AG20443 (cell line): ENCODE data around the gene OLFML3.

Experiments
- DNase-seq: peaks from one replicate; pipeline ENCODE4 v3.0.0; 2012; ENCODE audit warnings: low spot score, mixed read lengths

Gene OLFML3

DNA sequence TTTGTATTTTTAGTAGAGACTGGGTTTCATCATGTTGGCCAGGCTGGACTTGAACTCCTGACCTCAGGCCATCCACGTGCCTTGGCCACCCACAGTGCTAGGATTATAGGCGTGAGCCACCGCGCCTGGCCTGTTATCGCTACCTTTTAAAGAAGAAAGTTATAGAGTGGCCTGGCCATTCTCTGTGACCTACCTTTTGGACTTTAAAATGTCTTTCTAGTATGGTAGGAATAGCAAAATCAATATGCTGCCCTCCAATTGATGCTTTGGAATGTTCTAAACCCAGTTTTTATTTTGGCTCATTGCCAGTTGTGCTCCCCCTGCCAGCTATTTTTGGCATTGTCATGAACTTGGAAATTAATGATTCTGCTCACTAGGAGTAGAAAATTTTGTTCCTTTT lies 30.3 kb upstream of the OLFML3 start:
- DNase-seq: peak; percentile 25

DNA sequence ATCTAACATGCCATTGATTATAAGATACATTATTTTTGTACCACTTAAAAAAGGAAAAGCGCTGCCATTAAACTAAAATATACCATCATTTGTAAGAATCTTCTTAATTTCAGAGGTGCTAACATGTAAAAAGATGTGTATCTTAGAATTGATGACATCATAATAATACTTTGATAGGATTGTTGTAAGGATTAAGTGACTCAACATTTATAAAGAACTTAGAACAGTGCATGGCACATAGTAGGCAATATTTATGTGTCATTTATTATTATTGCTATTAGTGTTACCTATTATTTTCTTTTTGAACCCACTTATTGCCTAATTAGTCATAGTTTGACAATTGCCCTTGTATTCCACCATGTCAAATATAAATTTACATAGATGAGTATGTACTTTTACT lies 28.4 kb upstream of the OLFML3 start:
- no peak for DNase-seq

DNA sequence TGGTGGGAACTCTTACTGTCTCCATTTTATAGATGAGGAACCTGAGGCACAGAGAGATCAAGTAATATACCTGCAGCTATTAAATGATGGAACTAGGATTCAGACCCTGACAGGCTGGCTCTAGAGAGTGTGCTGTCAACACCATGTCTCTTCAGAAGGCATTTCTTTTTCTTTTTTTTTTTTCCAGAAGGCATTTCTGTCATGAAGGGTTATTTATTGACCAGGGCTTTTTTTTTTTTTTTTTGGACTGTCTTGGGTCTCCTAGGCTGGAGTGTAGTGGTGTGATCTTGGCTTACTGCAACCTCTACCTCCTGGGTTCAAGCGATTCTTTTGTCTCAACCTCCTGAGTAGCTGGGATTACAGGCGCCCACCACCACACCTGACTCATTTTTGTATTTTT lies 27.6 kb upstream of the OLFML3 start:
- no peak for DNase-seq

DNA sequence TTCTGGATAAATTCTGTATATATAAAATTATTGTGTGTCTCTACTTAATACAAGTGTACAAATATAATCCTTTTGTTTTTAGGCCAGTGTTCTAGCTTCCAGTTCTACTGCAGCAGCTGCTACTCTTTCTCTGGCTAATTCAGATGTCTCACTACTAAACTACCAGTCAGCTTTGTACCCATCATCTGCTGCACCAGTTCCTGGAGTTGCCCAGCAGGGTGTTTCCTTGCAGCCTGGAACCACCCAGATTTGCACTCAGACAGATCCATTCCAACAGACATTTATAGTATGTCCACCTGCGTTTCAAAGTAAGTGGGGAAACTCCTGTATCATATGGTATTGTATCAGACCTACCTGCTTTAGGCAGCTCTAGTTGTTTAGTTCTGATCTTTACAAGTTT lies 21.3 kb upstream of the OLFML3 start:
- DNase-seq: no peak

DNA sequence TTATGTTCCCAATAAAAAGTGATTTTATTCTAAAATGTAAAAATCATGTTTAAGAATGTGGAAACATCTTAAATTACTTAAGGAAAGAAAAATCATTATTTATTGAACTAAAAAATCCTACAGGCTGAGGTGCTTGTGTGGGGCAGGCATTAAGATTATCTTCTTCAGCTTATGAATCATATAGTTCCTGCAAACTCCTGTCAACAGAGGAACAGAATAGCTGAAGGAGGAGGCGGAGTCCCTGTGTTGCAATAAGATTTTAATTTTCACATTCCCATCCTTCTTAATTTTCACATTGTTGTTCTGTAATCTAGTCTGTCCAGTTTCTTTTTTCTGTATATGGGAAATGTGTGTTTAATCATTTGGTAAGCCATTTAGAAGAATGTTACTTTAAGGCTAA lies 20.6 kb upstream of the OLFML3 start:
- no peak for DNase-seq

DNA sequence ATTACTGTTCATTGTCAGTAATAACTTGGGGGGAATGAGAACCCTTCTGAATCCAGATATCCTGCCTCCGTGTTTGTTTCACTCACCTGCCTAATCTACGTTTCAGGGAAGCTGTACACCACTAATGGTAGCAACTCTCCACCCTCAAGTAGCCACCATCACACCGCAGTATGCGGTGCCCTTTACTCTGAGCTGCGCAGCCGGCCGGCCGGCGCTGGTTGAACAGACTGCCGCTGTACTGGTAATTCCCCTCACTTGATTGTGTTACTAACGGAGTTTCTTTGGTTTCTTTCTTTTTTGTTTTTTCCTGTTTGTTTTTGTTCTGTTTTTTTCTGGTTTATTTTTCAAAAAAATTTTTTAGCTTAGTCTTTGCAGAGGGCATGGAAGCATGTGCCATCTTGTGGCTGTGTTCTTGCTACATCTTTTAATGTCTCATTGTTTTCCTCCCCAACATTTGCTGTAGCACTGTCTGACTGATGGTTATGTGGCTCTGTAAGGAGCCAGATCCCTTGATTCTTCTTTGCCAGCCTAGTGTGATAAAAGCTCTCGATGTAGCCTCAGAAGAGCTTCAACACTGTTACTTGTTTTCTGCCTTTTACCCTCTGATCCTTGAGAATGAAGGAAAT lies 15.9 kb upstream of the OLFML3 start:
- no peak for DNase-seq

DNA sequence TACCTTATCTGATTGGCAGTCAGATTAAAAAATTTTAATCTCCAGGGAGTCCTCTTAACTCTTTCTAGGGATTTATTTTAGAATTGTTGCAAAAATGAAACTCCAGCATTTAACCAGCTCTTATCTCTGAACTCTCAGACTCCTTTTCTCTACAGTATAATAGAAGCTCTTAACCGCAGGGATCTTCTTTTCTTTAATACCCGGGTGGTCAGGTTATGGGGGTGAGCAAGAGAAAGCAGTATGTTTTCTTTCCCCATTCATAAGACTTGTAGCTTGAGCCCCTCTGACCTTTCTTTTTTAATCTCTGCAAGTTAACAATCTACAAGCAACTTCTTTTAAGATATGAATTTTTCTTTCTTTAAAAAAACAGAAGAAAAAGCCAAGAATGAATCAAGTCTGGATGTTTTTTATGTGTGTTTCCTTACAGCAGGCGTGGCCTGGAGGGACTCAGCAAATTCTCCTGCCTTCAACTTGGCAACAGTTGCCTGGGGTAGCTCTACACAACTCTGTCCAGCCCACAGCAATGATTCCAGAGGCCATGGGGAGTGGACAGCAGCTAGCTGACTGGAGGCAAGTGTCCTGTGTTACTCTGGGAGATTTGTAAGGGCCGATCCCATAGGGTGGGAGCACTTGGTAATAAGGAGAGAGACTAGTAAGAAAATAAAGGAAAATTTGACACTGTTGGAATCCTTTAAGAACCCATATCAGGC lies 13.4 kb upstream of the OLFML3 start:
- DNase-seq: peak; percentile 55

DNA sequence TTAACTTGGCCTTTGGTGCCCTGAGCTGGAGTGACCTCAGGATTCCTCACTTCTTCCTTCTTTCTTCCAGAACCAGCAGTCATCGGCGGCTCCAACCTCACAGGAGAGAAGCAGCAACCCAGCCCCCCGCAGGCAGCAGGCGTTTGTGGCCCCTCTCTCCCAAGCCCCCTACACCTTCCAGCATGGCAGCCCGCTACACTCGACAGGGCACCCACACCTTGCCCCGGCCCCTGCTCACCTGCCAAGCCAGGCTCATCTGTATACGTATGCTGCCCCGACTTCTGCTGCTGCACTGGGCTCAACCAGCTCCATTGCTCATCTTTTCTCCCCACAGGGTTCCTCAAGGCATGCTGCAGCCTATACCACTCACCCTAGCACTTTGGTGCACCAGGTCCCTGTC lies 6.3 kb upstream of the OLFML3 start:
- no peak for DNase-seq

DNA sequence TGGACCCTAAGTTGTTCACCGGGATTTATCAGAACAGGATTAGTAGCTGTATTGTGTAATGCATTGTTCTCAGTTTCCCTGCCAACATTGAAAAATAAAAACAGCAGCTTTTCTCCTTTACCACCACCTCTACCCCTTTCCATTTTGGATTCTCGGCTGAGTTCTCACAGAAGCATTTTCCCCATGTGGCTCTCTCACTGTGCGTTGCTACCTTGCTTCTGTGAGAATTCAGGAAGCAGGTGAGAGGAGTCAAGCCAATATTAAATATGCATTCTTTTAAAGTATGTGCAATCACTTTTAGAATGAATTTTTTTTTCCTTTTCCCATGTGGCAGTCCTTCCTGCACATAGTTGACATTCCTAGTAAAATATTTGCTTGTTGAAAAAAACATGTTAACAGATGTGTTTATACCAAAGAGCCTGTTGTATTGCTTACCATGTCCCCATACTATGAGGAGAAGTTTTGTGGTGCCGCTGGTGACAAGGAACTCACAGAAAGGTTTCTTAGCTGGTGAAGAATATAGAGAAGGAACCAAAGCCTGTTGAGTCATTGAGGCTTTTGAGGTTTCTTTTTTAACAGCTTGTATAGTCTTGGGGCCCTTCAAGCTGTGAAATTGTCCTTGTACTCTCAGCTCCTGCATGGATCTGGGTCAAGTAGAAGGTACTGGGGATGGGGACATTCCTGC lies 3.9 kb upstream of the OLFML3 start:
- DNase-seq: peak; percentile 33

DNA sequence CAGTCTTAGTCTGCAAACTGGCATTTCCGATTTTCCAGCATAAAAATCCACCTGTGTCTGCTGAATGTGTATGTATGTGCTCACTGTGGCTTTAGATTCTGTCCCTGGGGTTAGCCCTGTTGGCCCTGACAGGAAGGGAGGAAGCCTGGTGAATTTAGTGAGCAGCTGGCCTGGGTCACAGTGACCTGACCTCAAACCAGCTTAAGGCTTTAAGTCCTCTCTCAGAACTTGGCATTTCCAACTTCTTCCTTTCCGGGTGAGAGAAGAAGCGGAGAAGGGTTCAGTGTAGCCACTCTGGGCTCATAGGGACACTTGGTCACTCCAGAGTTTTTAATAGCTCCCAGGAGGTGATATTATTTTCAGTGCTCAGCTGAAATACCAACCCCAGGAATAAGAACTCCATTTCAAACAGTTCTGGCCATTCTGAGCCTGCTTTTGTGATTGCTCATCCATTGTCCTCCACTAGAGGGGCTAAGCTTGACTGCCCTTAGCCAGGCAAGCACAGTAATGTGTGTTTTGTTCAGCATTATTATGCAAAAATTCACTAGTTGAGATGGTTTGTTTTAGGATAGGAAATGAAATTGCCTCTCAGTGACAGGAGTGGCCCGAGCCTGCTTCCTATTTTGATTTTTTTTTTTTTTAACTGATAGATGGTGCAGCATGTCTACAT lies 2.5 kb upstream of the OLFML3 start:
- peak; percentile 60 for DNase-seq

DNA sequence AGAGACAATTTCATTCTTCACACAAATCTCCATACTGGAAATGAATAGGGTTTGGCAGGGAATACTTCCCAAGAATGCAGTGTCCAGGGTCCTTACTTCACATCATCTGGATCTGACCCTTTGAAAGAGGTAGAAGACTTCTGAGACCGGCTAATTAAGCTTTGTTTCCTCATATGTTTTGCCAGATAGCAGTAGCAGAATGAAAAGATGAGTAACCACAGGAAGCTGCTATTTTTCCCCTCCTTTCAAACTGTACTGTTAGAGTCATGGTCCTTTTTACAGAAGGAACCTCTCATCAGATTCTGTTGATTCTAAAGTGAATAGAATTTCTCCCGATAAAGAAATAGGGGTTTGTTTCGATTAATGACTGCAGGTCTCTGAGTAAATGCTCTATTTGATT lies 1.4 kb upstream of the OLFML3 start:
- DNase-seq: no peak

DNA sequence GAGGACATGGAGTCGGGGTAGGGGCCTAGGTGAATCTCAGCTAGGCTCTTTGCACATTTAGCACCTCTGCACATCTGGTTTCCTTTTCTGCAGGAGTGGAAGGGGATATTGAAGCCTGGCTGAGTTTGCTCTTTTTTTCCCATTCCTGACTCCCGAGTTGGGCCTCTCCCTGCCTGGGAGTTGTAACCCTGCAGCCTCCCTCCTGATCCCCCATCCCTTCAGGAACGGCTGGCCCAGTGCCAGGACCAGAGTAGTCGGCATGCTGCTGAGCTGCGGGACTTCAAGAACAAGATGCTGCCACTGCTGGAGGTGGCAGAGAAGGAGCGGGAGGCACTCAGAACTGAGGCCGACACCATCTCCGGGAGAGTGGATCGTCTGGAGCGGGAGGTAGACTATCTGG lies 836 bp downstream of the OLFML3 start:
- peak; percentile 25 for DNase-seq

DNA sequence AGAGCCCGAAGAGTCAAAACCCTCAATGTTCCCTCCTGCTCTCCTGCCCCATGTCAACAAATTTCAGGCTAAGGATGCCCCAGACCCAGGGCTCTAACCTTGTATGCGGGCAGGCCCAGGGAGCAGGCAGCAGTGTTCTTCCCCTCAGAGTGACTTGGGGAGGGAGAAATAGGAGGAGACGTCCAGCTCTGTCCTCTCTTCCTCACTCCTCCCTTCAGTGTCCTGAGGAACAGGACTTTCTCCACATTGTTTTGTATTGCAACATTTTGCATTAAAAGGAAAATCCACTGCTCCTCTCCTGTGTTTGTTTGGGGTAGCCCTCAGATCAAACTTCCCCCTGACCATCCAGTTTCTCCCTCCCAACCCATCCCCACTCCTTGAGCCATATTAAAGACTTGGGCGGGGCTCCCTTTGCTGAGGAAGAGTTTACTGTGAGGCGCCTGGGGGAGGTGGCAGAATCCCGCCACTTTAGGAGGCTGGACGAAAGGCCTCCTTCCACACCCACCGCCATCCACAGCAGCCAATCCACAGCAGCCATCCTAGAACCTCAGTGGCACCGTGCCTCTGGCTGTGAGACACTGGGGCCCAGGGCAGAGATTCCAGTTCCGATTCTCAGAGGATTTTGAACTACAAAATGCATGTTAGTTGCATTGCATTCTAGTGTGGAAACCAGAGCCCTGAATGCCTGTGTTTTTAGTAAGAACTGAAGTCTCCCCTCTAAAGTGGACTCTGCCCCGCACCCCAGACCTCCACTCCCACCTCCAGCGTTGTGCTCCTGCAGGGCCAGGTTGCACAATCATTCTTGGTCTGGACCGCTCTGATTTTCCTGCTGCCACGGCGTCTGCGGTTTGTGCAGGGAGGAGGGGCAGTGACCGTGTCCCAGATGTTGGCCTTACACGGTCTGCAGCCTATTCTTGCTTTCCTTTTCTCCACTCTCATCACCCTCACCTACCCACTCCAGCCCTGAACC lies 3.0 kb downstream of the OLFML3 start:
- peak; percentile 90 for DNase-seq

DNA sequence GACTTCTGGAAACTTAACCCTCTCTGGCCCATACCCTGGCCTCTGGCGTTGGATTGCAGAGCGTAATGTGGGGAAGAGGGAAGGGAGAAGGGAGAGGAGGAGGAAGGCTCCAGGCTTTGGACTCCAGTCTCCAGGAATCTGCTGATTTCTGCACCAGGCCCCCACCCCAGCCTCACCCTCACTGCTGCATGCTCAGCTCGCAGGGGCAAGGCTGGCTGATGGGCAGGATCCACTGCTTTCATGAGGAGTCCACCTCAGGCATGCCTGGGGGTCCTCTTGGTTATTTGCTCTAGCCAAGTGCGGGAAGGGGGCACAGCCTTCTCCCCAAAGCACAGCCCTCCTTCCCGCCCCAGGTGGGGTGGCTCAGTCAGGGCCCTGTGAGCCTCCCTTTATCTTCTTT lies 3.7 kb downstream of the OLFML3 start:
- no peak for DNase-seq

DNA sequence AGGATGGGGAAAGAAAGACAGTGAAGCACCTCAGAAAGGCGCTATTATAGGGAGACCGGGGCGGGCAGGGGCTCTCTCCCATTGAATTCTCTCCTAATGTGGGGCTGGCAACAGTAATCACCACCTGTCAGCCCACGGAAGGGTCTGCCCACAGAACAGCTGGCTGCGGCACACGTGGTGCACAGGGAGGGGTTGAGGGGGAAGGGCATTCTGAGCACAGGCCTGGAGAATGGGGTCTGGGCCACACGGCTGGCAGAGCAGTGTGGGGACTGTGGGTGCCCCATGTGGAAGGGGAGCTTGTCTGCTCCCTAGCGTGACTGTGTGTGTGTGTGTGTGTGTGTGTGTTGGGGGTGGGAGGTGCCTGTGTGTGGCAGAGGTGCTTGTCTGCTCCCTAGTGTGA lies 4.1 kb downstream of the OLFML3 start:
- no peak for DNase-seq

DNA sequence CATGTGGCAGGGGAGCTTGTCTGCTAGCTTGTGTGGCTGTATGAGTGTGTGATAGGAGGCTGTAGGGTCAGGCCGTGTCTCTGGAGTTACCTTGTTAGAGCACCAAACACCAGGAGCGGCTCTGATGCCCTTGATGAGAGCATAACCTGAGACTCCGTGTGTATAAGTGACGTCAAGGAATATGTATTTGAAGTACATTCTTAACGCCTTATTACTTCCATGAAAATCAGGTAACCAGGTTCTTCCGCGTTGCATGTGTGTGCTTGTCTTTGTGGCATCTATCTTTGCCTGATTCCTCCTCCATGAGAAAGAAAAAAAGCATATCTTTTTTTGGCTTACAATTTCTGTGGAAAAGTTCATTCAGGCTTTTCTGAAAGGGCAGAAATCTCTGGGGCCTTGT lies 4.6 kb downstream of the OLFML3 start:
- DNase-seq: no peak

DNA sequence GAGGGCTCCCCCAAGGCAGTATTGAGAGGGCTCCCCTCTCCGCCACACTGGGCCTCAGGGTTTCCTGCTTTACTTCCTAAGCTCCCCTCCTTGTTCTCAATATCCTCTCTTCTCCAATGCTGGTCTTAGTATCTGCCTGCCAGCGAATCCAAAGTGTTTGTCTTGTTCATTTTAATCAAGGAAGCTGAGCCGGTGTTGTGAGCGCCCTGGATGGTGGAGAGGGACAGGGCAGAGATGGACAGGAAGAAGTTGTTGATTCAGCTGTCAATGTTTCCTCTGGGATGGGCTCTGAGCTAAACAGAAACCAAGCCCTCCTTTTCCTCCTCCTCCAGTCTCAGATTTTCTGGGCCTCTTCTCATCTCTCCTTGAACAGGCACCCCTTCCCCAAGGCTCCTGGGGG lies 5.4 kb downstream of the OLFML3 start:
- no peak for DNase-seq

DNA sequence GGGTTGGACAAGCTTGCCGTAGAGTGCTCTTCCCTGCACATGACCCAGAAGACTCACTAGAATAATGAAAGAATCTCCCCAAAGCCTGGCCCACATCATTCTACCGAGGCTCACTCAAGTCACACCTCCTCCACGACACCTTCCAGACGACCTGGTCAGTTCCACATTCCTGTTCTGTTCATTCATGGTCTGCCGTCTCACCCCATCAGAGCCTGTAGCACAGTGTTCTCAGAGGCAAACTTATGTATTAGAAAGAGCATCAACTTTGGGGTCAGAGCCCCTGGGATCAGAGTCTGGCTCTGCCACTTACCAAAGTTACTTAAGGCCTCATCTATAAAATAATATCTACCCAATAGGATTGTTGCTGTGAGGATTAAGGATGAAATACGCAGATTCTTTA lies 7.5 kb downstream of the OLFML3 start:
- no peak for DNase-seq

DNA sequence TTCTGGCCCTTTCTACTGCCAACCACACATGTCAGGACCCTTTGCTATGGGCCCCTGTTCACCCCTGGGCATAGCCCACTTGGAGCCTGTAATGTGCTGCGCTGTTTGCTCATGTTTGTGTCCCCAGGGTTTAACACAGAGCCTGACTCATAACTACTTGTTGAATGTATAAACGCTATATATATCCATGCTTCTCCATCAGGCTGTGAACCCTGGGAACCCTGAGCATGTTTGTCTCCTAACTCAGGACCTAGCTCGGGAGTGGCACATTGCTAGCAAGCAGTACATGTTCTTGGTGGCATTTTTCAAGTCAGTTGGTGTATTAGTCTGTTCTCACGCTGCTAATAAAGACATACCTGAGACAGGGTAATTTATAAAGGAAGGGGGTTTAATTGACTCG lies 8.0 kb downstream of the OLFML3 start:
- no peak for DNase-seq

DNA sequence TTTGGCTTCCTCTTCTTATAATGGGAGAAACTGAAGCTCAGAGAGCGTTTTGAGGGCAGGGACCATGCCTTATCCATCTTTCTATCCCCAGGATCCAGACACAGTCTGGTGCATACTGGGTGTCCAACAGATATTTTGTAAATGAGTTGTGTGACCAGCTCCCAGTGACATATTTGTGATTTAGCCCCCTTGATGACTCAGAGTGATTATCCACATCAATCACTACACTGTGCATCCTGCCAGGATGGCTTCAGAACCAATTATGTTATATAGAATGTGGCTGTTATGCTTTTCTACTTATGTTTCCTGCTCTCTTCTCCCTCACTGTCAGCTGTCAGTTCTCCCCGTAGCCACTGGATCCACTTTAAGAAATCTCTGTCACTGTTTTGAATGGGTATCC lies 11.3 kb downstream of the OLFML3 start:
- no peak for DNase-seq

DNA sequence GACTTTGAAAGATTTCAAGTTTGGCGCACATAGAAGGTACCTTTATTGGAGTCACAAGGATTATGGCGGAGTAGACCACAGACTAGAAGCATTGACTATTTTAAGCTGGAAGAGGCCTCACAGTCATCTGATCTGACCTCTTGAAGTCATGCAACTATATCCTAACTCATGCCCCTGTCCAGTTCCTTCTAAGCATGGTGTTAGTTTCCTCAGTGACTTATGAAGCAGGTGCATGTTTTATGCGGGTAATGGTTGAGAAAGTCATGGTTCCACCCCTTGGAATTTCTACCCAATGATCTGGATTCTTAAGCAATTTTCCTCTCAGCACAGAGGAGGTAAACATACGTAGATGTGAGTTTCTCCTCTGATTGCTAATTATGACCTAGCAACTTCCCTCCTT lies 11.7 kb downstream of the OLFML3 start:
- no peak for DNase-seq

DNA sequence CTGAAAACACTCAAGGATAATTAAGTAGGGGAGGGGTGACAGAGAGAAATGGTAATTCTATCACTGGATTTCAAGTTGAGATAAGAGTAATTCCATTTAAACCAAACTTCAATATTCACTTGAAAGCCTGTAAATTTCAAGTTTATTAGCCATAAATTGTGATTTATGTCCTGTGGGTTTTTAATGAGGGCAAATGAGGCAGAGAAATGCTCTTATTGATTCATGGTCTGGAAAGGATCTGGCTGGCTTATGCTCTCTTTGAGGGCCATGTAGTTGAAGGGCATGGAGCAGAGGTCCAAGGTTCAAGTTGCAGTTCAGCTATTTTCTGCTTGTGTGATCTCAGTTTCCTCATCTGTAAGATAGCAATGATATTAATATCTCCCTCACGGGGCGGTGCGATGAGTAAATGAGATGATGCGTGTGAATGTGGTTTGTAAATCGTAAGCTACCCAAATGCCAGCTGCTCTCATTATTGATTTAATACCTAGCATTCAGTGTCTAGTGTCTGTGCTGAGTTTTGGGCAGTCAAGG lies 12.3 kb downstream of the OLFML3 start:
- DNase-seq: no peak
